Activated B cell treated with CpG ODN at 0.5 μM for 24 hours (primary cell): Measurements from ENCODE around the gene GJB3. TPM values are rescaled to one million over a fixed set of nuclear protein-coding genes. Genes with fewer than 3 reads are reported as not detected.

Experiments used
- ATAC-seq: fragments of 200-7000 bp; cut with Tn5 transposase; one replicate; pipeline ENCODE4 v1.10.0; 2021; ENCODE audit warnings: low read depth, mild to moderate bottlenecking, moderate library complexity
- CTCF ChIA-PET: fragments of 350-600 bp; sonication (Branson Sonifier 250); formaldehyde crosslinking; loops from one replicate; lab custom pipeline; 2021; ENCODE audit warnings: antibody characterized with exemption; lab: Charles Lee
- POLR2A ChIA-PET: fragments of 350-600 bp; sonication (Branson Sonifier 250); formaldehyde crosslinking; loops from one replicate; lab custom pipeline; 2021; ENCODE audit warnings: antibody characterized with exemption; lab: Charles Lee
- DNase-seq: peaks from one replicate; pipeline ENCODE4 v3.0.0; 2022
- H3K27ac Mint-ChIP-seq: one replicate; pipeline ENCODE4 v1.8.0; 2020; ENCODE audit warnings: mixed read lengths
- H3K27me3 Mint-ChIP-seq: one replicate; pipeline ENCODE4 v1.8.0; 2021; ENCODE audit warnings: mixed read lengths
- H3K36me3 Mint-ChIP-seq: one replicate; pipeline ENCODE4 v1.8.0; 2021; ENCODE audit warnings: low read depth, mixed read lengths
- H3K4me1 Mint-ChIP-seq: one replicate; pipeline ENCODE4 v1.8.0; 2021; ENCODE audit warnings: mixed read lengths
- H3K4me3 Mint-ChIP-seq: one replicate; pipeline ENCODE4 v1.8.0; 2020; ENCODE audit warnings: mild to moderate bottlenecking, mixed read lengths
- H3K9me3 Mint-ChIP-seq: one replicate; pipeline ENCODE4 v1.8.0; 2020; ENCODE audit warnings: mixed read lengths
- intact Hi-C: fragments of 100-400 bp; cut with micrococcal nuclease; formaldehyde crosslinking; loops from one replicate; pipeline ENCODE4 v1.15.1; 2024
- total RNA-seq: library from RNA; stranded (reverse); gene quantifications from 2 replicates; pipeline ENCODE4 v1.2.3, GENCODE V29; 2022
- TF ChIP-seq, protein P1 (sequence below): fragments of 200-600 bp; IDR thresholded peaks from one replicate; pipeline ENCODE4 v1.8.0; 2022; ENCODE audit warnings: antibody characterized with exemption, mild to moderate bottlenecking

Gene GJB3
- total RNA-seq, 1 donor from 2014 or later = not detected

DNA sequence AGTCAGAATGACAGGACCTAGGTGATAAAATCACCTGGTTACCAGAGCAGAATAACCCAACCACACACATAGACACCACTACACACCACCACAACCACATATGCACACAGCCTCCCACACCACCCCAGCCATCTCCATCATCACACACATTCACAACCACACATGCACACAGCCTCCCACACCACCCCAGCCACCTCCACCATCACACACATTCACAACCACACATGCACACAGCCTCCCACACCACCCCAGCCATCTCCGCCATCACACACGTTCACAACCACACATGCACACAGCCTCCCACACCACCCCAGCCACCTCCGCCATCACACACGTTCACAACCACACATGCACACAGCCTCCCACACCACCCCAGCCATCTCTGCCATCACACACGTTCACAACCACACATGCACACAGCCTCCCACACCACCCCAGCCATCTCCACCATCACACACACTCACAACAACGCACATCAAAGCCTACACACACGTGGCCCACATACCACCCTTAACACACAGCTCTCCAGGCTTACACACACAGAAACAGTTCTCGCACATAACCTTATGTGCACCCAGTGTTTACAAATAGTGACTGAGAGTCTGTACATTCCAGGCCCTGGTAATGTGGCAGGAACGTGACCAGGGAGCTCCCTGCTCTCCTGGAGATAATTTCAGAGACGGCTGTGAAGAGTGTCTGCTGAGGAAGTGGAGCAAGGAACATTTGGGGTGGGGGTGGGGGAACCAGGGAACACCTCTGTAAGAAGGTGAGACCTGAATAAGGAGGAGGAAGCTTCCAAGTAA lies 3.3 kb upstream of the GJB3 start:
- TF ChIP-seq, protein P1, sequence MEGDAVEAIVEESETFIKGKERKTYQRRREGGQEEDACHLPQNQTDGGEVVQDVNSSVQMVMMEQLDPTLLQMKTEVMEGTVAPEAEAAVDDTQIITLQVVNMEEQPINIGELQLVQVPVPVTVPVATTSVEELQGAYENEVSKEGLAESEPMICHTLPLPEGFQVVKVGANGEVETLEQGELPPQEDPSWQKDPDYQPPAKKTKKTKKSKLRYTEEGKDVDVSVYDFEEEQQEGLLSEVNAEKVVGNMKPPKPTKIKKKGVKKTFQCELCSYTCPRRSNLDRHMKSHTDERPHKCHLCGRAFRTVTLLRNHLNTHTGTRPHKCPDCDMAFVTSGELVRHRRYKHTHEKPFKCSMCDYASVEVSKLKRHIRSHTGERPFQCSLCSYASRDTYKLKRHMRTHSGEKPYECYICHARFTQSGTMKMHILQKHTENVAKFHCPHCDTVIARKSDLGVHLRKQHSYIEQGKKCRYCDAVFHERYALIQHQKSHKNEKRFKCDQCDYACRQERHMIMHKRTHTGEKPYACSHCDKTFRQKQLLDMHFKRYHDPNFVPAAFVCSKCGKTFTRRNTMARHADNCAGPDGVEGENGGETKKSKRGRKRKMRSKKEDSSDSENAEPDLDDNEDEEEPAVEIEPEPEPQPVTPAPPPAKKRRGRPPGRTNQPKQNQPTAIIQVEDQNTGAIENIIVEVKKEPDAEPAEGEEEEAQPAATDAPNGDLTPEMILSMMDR = no peak
- no peak overlapping the region for H3K4me3 Mint-ChIP-seq
- intact Hi-C loops = no loop called here
- POLR2A ChIA-PET = no interaction called here
- DNase-seq = no peak
- H3K4me1 Mint-ChIP-seq = no peaks in the 10 kb centered on the region
- H3K36me3 Mint-ChIP-seq = no peaks in the 10 kb centered on the region
- no peak for ATAC-seq
- no peak overlapping the region for H3K27ac Mint-ChIP-seq
- no peaks in the 10 kb centered on the region for H3K9me3 Mint-ChIP-seq
- CTCF ChIA-PET = no interaction called here
- H3K27me3 Mint-ChIP-seq = peaks cover 33% of the 10 kb centered on the region

DNA sequence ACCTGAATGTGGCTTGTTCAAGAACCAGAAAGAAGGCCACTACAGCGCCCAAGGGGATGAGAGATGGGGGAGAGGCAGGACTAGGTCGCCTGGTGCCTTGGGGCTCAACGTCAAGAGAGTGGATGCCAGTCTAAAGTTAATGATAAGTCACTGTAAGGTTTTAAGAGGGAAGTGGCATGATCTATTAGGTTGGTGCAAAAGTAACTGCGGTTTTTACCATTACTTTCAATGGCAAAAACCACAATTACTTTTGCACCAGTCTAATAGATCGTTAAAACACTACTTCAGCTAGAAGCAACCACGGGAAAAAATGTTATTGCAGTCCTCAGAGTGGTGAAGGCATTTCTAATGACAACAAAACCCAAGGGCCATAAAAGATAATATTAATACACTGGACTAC lies 2.6 kb upstream of the GJB3 start:
- H3K9me3 Mint-ChIP-seq = no peaks in the 10 kb centered on the region
- CTCF ChIA-PET = no interaction called here
- no peaks in the 10 kb centered on the region for H3K36me3 Mint-ChIP-seq

DNA sequence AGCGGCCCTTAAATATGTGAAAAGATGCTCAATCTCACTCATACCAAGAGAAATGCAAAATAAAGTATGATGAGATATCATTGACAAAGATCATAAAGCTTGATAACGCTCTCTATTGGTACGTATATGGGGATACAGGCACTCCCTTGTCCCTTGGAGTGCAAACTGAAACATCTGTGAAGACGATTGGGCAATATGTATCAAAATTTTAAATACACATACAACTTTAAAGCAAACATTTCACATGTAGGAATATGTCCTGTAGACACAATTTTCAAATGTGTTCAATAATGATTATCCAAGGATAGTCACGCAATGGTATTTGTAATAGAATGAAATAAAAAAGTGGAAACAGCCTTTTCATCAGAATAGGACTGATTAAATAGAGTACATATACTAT lies 2.0 kb upstream of the GJB3 start:
- ChIA-PET CTCF (no interaction called here), POLR2A (no interaction called here)
- peaks cover 42% of the 10 kb centered on the region for H3K27me3 Mint-ChIP-seq
- TF ChIP-seq, protein P1 = no peak
- no peak for DNase-seq
- H3K4me1 Mint-ChIP-seq = no peaks in the 10 kb centered on the region
- H3K4me3 Mint-ChIP-seq = no peak overlapping the region
- H3K36me3 Mint-ChIP-seq = no peaks in the 10 kb centered on the region
- ATAC-seq = no peak
- no peak overlapping the region for H3K27ac Mint-ChIP-seq
- no peaks in the 10 kb centered on the region for H3K9me3 Mint-ChIP-seq
- intact Hi-C loops = no loop called here

More for the DNA sequence above, 2.6 kb upstream of the GJB3 start:
- H3K4me1 Mint-ChIP-seq = no peaks in the 10 kb centered on the region
- no peak overlapping the region for H3K27ac Mint-ChIP-seq
- ATAC-seq (no peak), DNase-seq (no peak)
- intact Hi-C loops = no loop called here
- POLR2A ChIA-PET = no interaction called here
- TF ChIP-seq, protein P1 = no peak
- peaks cover 38% of the 10 kb centered on the region for H3K27me3 Mint-ChIP-seq
- no peak overlapping the region for H3K4me3 Mint-ChIP-seq

DNA sequence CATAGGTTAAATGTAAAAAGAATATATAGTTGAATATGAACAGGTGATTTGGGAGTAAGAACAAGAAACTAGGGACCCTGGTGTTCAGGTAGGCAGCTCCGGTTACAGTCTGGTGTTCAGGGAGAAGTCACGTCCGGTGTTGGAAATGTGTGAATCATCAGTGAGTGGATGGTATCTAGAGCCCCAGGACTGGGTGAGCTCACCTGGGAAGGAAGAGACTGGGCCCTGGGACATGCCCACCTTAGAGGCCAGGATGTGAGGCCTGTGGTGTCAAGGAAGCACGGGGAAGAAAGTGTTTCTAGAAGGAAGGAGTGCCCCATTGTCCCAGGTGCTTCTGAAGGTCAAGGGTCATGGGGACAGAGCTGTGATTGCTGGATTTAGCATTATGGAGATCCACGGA lies 1.5 kb upstream of the GJB3 start:
- H3K36me3 Mint-ChIP-seq = no peaks in the 10 kb centered on the region
- CTCF ChIA-PET = no interaction called here
- DNase-seq (no peak), ATAC-seq (no peak)
- H3K4me1 Mint-ChIP-seq = no peaks in the 10 kb centered on the region
- POLR2A ChIA-PET = no interaction called here
- no peak overlapping the region for H3K4me3 Mint-ChIP-seq
- H3K9me3 Mint-ChIP-seq = no peaks in the 10 kb centered on the region
- intact Hi-C loops = no loop called here
- TF ChIP-seq, protein P1 = no peak
- H3K27ac Mint-ChIP-seq = no peak overlapping the region
- peaks cover 46% of the 10 kb centered on the region for H3K27me3 Mint-ChIP-seq

DNA sequence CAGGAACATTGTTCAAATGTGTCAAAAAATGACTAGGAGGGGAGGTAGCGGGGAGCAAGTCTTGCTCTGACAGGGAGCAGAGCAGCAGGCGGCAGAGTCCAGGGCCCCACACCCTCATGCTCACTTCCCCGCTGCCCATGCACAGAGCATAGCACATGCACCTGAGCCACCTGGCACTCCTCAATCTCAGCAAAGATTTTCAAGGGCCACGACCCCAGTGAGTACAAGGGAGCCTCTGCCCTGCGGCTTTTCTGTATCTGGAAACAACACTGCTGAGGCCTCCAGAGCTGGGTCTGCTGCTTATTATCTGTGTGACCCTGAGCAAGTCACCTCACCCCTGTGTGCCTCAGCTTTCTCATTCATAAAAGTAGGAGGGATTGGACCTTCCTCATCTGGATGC lies 1.1 kb upstream of the GJB3 start:
- Mint-ChIP-seq H3K27me3 (peaks cover 50% of the 10 kb centered on the region), H3K9me3 (no peaks in the 10 kb centered on the region), H3K27ac (no peak overlapping the region), H3K4me3 (no peak overlapping the region), H3K4me1 (no peaks in the 10 kb centered on the region), H3K36me3 (no peaks in the 10 kb centered on the region)
- ATAC-seq (no peak), DNase-seq (no peak)
- ChIA-PET CTCF (no interaction called here), POLR2A (no interaction called here)
- intact Hi-C loops = no loop called here
- TF ChIP-seq, protein P1 = no peak
